Astrocyte of the spinal cord (primary cell): Measurements from ENCODE around the gene ATG9A.
A peak's percentile ranks its signal among the peaks of the same experiment; 100 is the strongest.
"Not testable (repeated sequence)": the region's sequence is repeated elsewhere in the genome, so short reads cannot be mapped to it uniquely, and the experiment has no call there.

Experiments
- DNase-seq: peaks from one replicate; pipeline ENCODE4 v3.0.0; 2011; ENCODE audit warnings: low read depth, low spot score
- H3K4me3 ChIP-seq: 2 replicates; pipeline ENCODE4 v1.5.1; 2011; ENCODE audit warnings: low read depth, mild to moderate bottlenecking, low read length, moderate library complexity
- in situ Hi-C: cut with HindIII; loops from 2 replicates; pipeline ENCODE4 v1.10.0; 2017; ENCODE audit warnings: low sequenced_read_pairs
- TF ChIP-seq, protein P1 (sequence below): IDR thresholded peaks from 2 replicates; pipeline ENCODE4 v1.5.1; 2012; ENCODE audit warnings: low read depth, mild to moderate bottlenecking, low read length, inconsistent platforms

ATG9A gene

GRCh38 chr2:219266232-219266631 is 36.8 kb upstream of the ATG9A start:
- TF ChIP-seq, protein P1, sequence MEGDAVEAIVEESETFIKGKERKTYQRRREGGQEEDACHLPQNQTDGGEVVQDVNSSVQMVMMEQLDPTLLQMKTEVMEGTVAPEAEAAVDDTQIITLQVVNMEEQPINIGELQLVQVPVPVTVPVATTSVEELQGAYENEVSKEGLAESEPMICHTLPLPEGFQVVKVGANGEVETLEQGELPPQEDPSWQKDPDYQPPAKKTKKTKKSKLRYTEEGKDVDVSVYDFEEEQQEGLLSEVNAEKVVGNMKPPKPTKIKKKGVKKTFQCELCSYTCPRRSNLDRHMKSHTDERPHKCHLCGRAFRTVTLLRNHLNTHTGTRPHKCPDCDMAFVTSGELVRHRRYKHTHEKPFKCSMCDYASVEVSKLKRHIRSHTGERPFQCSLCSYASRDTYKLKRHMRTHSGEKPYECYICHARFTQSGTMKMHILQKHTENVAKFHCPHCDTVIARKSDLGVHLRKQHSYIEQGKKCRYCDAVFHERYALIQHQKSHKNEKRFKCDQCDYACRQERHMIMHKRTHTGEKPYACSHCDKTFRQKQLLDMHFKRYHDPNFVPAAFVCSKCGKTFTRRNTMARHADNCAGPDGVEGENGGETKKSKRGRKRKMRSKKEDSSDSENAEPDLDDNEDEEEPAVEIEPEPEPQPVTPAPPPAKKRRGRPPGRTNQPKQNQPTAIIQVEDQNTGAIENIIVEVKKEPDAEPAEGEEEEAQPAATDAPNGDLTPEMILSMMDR = no peak
- DNase-seq = no peak
- in situ Hi-C loops = no loop called here
- no peak overlapping the region for H3K4me3 ChIP-seq

- DNase-seq = no peak
- TF ChIP-seq, protein P1 = no peak
- in situ Hi-C loops = no loop called here
Observed at GRCh38 chr2:219261024-219261855, 31.8 kb upstream of the ATG9A start.

DNA sequence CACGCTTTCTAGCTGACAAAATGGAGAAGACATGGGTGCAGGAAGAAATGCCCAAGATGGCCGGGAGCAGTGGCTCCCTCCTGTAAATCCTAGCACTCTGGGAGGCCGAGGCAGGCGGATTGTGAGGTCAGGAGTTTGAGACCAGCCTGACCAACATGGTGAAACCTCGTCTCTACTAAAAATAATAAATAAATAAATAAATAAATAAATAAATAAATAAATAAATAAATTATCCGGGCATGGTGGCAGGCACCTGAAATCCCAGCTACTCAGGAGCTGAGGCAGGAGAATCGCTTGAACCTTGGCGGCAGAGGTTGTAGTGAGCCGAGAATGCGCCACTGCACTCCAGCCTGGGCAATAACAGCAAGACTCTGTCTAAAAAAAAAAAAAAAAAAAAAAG is 29.5 kb upstream of the ATG9A start:
- H3K4me3 ChIP-seq, DNase-seq, in situ Hi-C loops: not testable (repeated sequence)

More at GRCh38 chr2:219261024-219261855, 31.8 kb upstream of the ATG9A start:
- H3K4me3 ChIP-seq = no peak overlapping the region

DNA sequence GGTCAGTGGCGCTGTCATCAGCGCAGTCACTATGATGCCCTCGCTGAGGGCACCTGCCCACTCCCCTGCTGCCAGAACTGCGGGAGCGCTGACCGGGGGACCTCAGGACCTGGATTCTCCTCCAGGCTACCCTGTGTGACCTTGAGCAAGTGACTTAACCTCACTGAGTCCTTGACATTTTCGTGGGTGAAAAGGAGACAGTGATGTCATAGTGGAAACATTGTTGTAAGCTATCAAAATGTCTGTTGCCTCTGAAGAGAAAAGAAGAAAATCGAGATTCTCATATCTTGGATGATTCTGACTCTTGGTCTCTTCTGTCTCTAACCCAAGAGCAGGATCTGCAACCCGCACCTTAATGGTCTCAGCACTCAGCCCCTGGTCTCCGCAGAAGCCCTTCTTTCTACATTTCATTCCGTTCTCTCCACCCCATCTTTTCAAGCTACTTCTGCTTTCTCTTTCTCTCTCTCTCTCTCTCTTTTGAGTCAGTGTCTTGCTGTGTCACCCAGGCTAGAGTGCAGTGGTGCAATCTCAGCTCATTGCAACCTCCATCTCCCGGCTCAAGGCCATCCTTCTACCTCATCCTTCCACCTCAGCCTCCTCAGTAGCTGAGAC is 25.3 kb upstream of the ATG9A start:
- no peak for DNase-seq
- TF ChIP-seq, protein P1 = no peak
- in situ Hi-C loops = no loop called here
- no peak overlapping the region for H3K4me3 ChIP-seq

- peak within 1 kb of the TSS; percentile 46 for H3K4me3 ChIP-seq
- DNase-seq = peak; percentile 41
- in situ Hi-C loops = no loop called here
- TF ChIP-seq, protein P1 = no peak
Observed at GRCh38 chr2:219253753-219254589, 24.5 kb upstream of the ATG9A start, which contains the start of gene TUBA4A. Gene TUBA4A (minus strand): TSS chr2:219253918. CDS start chr2:219253858, 60 bp downstream.

- TF ChIP-seq, protein P1 = no peak
- in situ Hi-C loops = no loop called here
- no peak for DNase-seq
- peak within 1 kb of the TSS; percentile 46 for H3K4me3 ChIP-seq
Observed at GRCh38 chr2:219252900-219253752, 23.7 kb upstream of the ATG9A start, which contains the start of gene TUBA4B. Gene TUBA4B (plus strand): TSS chr2:219253243. CDS start chr2:219253408, 165 bp downstream.
